Tibial nerve (tissue), 4 donors: ENCODE data around the gene RASA2. TPM values are rescaled to one million over a fixed set of nuclear protein-coding genes. Genes with fewer than 3 reads are reported as not detected.

Source experiments
- DNase-seq, 2 donors: peaks; one replicate each; pipeline ENCODE4 v3.0.0-alpha.2; 2019; ENCODE audit warnings: low spot score in 2 of 2
- H3K27ac ChIP-seq, 4 donors: fragments of 200-600 bp; sonication (generic) in 3 of 4; one replicate each; pipeline ENCODE4 v1.5.1; 2017 to 2019; ENCODE audit warnings: mild to moderate bottlenecking in 1 of 4
- H3K27me3 ChIP-seq, 2 donors: fragments of 200-600 bp; sonication (generic) in 1 of 2; one replicate each; pipeline versions ENCODE4 v1.5.1 to v1.6.0; 2017 to 2019
- H3K36me3 ChIP-seq, 3 donors: fragments of 200-600 bp; sonication (generic); one replicate each; pipeline ENCODE4 v1.5.1; 2018 to 2019
- H3K4me1 ChIP-seq, 4 donors: fragments of 200-600 bp; sonication (generic) in 3 of 4; one replicate each; pipeline ENCODE4 v1.5.1; 2017 to 2019
- H3K4me3 ChIP-seq, 4 donors: fragments of 200-600 bp; sonication (generic) in 3 of 4; one replicate each; pipeline ENCODE4 v1.5.1; 2017 to 2019; ENCODE audit warnings: mild to moderate bottlenecking in 1 of 4, moderate library complexity in 1 of 4
- H3K9me3 ChIP-seq, 4 donors: fragments of 200-600 bp; sonication (generic) in 3 of 4; one replicate each; pipeline ENCODE4 v1.5.1; 2017 to 2019
- CTCF ChIP-seq, 5 experiments: fragments of 200-600 bp in 3 of 5; fragments of 450-650 bp in 2 of 5; sonication (generic) in 3 of 5; IDR thresholded peaks; one replicate each; pipeline ENCODE4 v1.5.1; 2016 to 2019; ENCODE audit warnings: antibody characterized with exemption in 5 of 5, mild to moderate bottlenecking in 3 of 5, moderate library complexity in 2 of 5
- EP300 ChIP-seq, 2 donors: sonication (generic); formaldehyde crosslinking; IDR thresholded peaks; one replicate each; pipeline ENCODE4 v1.6.1; 2017; ENCODE audit warnings: antibody characterized with exemption in 2 of 2, mild to moderate bottlenecking in 1 of 2
- POLR2A ChIP-seq, 2 donors: fragments of 450-650 bp; IDR thresholded peaks; one replicate each; pipeline ENCODE4 v1.6.1; 2017; ENCODE audit warnings: antibody characterized with exemption in 2 of 2, mild to moderate bottlenecking in 2 of 2, moderate library complexity in 2 of 2
- WGBS, 2 donors: methylation state at CpG; one replicate each; pipeline ENCODE4 v1.1.5; 2018; 5-methylcytosine and 5-hydroxymethylcytosine counted together
- total RNA-seq, 4 donors: library from RNA; depleted of rRNA; stranded (reverse); fragments of >200 nt; gene quantifications; one replicate each; pipeline ENCODE4 v1.1.0, GENCODE V29; 2016

RASA2 gene
- total RNA-seq, 4 donors from 2014 or later = 19.6 to 46.8 (median 37.2) TPM

DNA sequence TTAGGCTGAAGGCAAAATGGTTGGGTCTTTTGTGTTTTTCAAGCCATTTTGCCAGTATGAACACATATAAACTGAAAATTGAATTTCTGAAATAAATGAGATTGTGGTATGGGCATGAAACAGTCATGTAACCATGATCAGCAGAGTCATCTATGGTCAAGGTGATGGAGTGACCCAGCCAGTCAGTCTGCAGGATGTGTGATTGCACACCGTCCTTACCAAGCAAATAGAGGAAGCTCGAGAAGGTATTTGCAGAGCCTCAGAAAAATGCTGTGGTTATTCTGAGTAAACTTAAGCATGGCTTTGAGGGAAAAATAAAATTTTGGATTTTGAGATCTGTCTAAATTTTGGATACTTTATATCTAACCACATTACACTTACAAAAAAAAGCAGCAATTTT, 155.4 kb downstream of the RASA2 start:
- no peaks in the 10 kb centered on the region for H3K36me3 ChIP-seq
- no peak overlapping the region for H3K4me3 ChIP-seq
- no peaks in the 10 kb centered on the region for H3K9me3 ChIP-seq
- DNase-seq = no peak
- no peaks in the 10 kb centered on the region for H3K27me3 ChIP-seq
- WGBS, 2 donors = 53 to 68% methylated on average over 2 of the region's 2 CpGs
- peaks cover 0 to 4% (median 0%) of the 10 kb centered on the region in 4 donors for H3K4me1 ChIP-seq
- H3K27ac ChIP-seq = no peak overlapping the region
- TF ChIP-seq CTCF (IDR thresholded peaks at IDR 0.05) (no peak), EP300 (IDR thresholded peaks at IDR 0.05) (no peak), POLR2A (IDR thresholded peaks at IDR 0.05) (no peak)

GRCh38 chr3:141643391-141643790, 156.6 kb downstream of the RASA2 start:
- TF ChIP-seq CTCF (IDR thresholded peaks at IDR 0.05) (no peak), EP300 (IDR thresholded peaks at IDR 0.05) (no peak), POLR2A (IDR thresholded peaks at IDR 0.05) (no peak)
- Histone ChIP-seq H3K27me3 (no peaks in the 10 kb centered on the region), H3K4me1 (peaks cover 0 to 4% (median 0%) of the 10 kb centered on the region in 4 donors), H3K9me3 (no peaks in the 10 kb centered on the region), H3K4me3 (no peak overlapping the region), H3K36me3 (no peaks in the 10 kb centered on the region), H3K27ac (no peak overlapping the region)
- no peak for DNase-seq

DNA sequence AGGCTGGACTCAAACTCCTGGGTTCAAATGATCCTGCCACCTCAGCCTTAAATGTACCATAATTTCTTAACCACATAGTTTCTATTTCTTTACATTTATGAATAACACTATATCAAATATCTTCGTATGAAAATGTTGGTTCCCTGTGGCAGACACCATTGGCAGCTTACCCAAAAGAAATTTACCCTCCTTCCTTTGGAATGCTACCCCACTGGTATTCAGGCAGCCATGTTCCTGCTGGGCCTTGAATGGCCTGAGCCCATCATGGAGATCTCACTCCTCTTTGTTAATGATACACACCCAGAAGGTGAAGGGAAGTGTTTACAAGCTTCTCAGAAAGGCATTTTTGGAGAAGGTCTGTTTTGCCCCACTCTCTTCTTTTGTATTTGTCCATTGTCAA, 157.0 kb downstream of the RASA2 start:
- DNase-seq = no peak

GRCh38 chr3:141644931-141645330, 158.1 kb downstream of the RASA2 start:
- Histone ChIP-seq H3K4me3 (no peak overlapping the region), H3K36me3 (no peaks in the 10 kb centered on the region), H3K9me3 (no peaks in the 10 kb centered on the region), H3K27ac (no peak overlapping the region), H3K27me3 (no peaks in the 10 kb centered on the region), H3K4me1 (peaks cover 0 to 4% (median 0%) of the 10 kb centered on the region in 4 donors)
- peak; percentile 25 to 56 (median 34) for TF ChIP-seq CTCF (IDR thresholded peaks at IDR 0.05)
- no peak for TF ChIP-seq POLR2A (IDR thresholded peaks at IDR 0.05)
- no peak for TF ChIP-seq EP300 (IDR thresholded peaks at IDR 0.05)
- DNase-seq = peak; percentile 59 to 83
- 34 to 44% methylated on average over 5 of the region's 5 CpGs for WGBS, 2 donors

More for the DNA sequence above, 157.0 kb downstream of the RASA2 start:
- Histone ChIP-seq H3K9me3 (no peaks in the 10 kb centered on the region), H3K4me1 (peaks cover 0 to 4% (median 0%) of the 10 kb centered on the region in 4 donors), H3K27ac (no peak overlapping the region), H3K27me3 (no peaks in the 10 kb centered on the region), H3K36me3 (no peaks in the 10 kb centered on the region), H3K4me3 (no peak overlapping the region)
- WGBS, 2 donors = 63 to 70% methylated on average over 1 of the region's 1 CpG
- TF ChIP-seq POLR2A (IDR thresholded peaks at IDR 0.05) = no peak
- TF ChIP-seq EP300 (IDR thresholded peaks at IDR 0.05) = no peak
- no peak for TF ChIP-seq CTCF (IDR thresholded peaks at IDR 0.05)

DNA sequence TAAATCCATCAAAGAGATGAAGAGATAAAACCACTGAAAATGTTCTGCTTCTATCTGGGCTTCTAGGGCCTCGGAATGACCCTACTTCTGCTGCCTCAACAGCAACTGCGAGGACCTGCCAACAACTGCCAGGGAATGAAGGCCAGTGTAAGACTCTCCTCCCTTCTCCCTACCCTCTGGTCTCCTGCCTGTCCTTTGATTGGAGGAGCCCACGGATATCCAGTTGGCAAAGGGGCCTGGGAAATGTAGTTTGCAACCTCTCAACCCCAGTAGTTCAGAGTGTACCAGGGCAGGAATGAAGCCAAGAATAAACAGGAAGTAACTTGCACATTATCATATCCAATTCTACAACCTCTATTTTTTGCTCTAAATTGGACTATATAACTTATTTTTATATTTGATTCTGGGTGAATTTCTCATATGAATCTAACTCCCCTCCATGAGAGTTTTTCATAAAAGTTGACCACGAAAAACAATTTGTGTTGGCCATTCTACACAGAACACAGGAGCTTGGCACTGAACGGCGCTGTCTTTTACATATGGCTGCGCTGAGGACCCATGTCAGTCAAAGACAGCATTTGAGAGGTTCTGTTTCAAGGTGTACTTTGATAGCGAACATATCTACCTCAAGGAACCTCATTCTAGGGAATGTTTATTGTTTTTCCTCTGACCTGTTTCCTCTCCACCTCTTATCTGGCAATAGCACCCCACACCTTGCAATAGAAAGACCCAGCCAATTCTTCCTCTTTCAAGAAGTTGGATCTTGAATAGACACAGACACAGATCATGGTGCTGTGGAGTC, 160.1 kb downstream of the RASA2 start:
- no peak for TF ChIP-seq CTCF (IDR thresholded peaks at IDR 0.05)
- TF ChIP-seq POLR2A (IDR thresholded peaks at IDR 0.05) = no peak
- no peak for TF ChIP-seq EP300 (IDR thresholded peaks at IDR 0.05)
- 72 to 77% methylated on average over 7 to 8 of the region's 8 CpGs for WGBS, 2 donors

More for the DNA sequence above, 160.1 kb downstream of the RASA2 start:
- H3K4me3 ChIP-seq = no peak overlapping the region
- H3K4me1 ChIP-seq = peaks cover 0 to 4% (median 0%) of the 10 kb centered on the region in 4 donors
- no peaks in the 10 kb centered on the region for H3K36me3 ChIP-seq
- DNase-seq = peak in 1 of 2 donors; percentile 33
- H3K9me3 ChIP-seq = no peaks in the 10 kb centered on the region
- no peaks in the 10 kb centered on the region for H3K27me3 ChIP-seq
- no peak overlapping the region for H3K27ac ChIP-seq
